ENCODE measurements around the gene MT1M.

Gene MT1M

DNA sequence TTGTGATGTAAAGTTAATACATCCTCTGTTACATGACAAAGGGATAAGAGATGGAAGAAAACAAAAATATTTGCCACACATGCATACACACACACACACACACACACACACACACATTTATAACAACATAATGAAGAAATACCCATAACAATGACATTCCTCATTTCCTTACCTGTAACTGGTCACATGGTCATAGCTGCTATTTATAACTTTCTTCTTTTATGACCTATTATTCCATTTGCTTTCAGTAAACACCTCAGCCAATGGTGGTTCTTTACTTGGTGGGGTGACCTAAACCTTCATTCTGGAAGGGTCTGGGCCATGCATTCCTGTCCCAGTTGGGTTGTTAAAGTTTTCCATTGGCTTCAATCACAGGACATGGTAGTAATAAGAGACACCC, 18.8 kb upstream of the MT1M start:
- H3K4me3 ChIP-seq (ENCODE audit: low read depth, low read length) = no peak overlapping the region
- no peak for DNase-seq (ENCODE audit: low read depth)
- TF ChIP-seq, protein P1, sequence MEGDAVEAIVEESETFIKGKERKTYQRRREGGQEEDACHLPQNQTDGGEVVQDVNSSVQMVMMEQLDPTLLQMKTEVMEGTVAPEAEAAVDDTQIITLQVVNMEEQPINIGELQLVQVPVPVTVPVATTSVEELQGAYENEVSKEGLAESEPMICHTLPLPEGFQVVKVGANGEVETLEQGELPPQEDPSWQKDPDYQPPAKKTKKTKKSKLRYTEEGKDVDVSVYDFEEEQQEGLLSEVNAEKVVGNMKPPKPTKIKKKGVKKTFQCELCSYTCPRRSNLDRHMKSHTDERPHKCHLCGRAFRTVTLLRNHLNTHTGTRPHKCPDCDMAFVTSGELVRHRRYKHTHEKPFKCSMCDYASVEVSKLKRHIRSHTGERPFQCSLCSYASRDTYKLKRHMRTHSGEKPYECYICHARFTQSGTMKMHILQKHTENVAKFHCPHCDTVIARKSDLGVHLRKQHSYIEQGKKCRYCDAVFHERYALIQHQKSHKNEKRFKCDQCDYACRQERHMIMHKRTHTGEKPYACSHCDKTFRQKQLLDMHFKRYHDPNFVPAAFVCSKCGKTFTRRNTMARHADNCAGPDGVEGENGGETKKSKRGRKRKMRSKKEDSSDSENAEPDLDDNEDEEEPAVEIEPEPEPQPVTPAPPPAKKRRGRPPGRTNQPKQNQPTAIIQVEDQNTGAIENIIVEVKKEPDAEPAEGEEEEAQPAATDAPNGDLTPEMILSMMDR (IDR thresholded peaks at IDR 0.05; ENCODE audit: insufficient read depth, low read depth, low read length, missing control alignments) = no peak

DNA sequence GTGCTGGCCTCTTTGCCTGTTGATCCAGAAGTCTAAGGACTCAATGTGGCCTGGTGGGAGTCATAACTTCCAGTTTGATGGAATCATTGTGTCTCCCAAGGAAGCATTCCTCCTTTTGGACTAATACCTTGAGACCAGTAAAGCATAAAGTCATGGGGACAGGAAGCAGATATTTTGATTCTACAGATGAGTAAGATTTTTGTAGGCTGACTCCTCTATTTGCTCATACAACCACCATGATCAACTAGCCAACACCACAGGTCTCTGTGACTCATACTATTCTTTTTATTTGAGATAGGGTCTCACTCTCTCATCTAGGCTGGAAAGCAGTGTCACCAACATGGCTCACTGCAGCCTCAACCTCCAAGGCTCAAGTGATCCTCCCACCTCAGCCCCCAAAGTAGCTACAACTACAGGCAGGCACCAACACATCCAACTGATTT, 17.9 kb upstream of the MT1M start:
- TF ChIP-seq, protein P1 (IDR thresholded peaks at IDR 0.05; ENCODE audit: insufficient read depth, low read depth, low read length, missing control alignments) = no peak
- H3K4me3 ChIP-seq (ENCODE audit: low read depth, low read length) = no peak overlapping the region
- peak; percentile 33 for DNase-seq (ENCODE audit: low read depth)

DNA sequence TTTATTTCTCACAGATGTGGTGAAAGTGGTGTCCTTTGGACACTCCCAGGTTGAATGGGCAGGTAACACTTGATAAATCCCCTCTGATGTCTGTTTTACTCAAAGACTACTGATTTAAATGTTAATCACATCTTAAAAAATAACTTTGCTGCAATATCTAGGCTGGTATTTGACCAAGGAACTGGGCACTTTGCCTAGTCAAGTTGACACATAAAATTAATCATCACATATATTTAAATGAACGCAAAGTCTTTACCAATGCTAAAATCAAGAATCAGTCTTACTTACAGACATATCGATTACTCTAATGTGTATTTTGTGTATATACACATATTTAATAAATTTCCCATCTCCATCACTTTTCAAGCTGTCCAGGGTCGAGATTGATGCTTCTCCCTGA, 17.1 kb upstream of the MT1M start:
- H3K4me3 ChIP-seq (ENCODE audit: low read depth, low read length) = no peak overlapping the region
- TF ChIP-seq, protein P1 (IDR thresholded peaks at IDR 0.05; ENCODE audit: insufficient read depth, low read depth, low read length, missing control alignments) = no peak
- DNase-seq (ENCODE audit: low read depth) = no peak

DNA sequence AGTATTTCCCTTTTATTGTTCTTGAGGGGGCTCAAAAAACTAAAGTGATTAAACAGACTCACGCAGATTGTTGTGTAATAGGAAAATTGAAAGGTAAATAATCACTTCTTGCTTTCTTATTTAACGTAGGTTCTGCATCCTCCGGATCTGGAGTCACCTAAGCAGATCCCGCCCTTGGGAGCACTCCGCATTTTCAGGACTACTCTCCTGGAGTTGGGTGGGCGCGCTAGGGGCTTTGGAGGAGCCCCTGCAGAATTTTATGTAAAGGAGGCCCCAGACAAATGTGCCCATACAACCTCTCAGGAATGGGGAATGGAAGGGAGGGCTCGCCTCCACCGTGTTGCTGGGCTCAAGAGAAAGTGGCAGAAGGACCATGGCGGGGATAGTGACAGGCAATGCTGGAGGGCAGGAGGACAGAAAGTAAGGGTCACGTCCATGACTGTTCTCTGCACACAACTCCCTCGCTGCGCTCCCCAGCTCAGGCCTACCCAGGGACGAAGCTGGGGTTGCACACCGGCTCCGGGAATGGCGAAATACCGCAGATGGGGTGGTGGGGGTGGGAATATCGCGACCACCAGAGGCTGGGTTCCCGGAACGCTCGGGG, 15.7 kb upstream of the MT1M start:
- no peak overlapping the region for H3K4me3 ChIP-seq (ENCODE audit: low read depth, low read length)
- TF ChIP-seq, protein P1 (IDR thresholded peaks at IDR 0.05; ENCODE audit: insufficient read depth, low read depth, low read length, missing control alignments) = no peak
- no peak for DNase-seq (ENCODE audit: low read depth)

DNA sequence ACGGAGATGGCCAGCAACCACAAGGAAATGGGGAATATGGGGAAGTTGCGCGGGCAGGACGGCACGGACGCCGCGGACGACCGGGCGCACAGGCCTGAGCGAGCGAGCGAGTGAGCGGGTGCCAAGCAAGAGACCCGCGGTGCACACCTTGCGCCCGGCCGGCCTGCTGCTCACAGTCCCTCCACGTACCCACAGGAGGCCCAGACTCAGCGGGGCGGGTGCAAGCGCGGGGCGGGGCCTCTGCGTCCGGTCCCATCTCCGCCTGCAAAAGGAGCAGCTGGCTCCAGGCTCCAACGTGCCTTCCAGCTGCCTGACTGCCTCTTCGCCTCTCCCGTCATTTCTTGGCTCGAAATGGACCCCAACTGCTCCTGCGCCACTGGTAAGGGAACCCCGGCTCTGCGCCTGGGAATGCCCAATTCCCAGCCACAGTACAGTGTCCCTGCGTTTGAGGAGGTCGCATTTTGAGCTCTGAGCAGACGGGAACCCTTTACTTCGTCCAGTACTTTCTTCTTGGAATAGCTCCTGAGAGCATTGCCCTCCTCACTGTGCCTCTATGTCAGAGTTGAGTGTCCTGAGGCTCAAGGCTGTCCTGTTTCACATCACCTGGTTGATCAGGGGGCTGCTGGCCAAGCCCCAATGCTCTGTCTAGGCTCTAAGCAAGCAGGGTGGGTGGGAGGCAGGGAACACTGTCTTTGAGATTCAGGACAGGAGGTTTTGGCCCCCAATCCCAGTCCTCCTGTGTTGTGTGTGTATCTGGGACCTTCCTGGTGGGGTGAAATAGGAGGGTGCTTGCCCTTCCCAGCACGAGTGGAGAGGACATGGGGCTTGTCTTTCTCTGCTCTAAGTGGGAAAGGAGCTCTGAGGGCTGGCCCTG, 15.0 kb upstream of the MT1M start:
- no peak overlapping the region for H3K4me3 ChIP-seq (ENCODE audit: low read depth, low read length)
- TF ChIP-seq, protein P1 (IDR thresholded peaks at IDR 0.05; ENCODE audit: insufficient read depth, low read depth, low read length, missing control alignments) = no peak
- no peak for DNase-seq (ENCODE audit: low read depth)

DNA sequence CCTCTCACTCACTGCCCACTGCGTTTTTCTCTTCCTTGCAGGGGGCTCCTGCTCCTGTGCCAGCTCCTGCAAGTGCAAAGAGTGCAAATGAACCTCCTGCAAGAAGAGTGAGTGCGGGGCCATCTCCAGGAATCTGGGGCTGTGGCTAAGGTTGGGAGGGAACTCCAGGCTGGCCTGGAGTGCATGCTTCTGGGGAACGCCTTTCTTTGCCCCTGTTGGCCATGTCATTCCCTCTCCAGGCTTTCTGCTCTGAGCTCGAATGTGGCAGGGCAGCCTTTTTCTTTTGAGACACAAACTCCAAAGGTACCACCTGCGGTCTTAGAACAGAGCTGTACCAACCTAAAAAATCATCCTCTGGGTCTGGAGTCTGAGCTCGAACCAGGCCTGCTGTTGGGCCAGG, 14.3 kb upstream of the MT1M start:
- no peak overlapping the region for H3K4me3 ChIP-seq (ENCODE audit: low read depth, low read length)
- DNase-seq (ENCODE audit: low read depth) = no peak
- TF ChIP-seq, protein P1 (IDR thresholded peaks at IDR 0.05; ENCODE audit: insufficient read depth, low read depth, low read length, missing control alignments) = no peak

All from GM12865 (cell line).